ENCODE results near the gene PLAC1. TPM values are rescaled to one million over a fixed set of nuclear protein-coding genes. Genes with fewer than 3 reads are reported as not detected.

The PLAC1 gene
- total RNA-seq, 1 experiment from 2014 or later, result 0.34 TPM

- TF ChIP-seq REST (IDR thresholded peaks at IDR 0.05; ENCODE audit: low read depth) (no peak), SIN3A (IDR thresholded peaks at IDR 0.05; ENCODE audit: low read depth) (no peak), RAD21 (IDR thresholded peaks at IDR 0.05; ENCODE audit: low read depth) (no peak), FOSL1 (IDR thresholded peaks at IDR 0.05; ENCODE audit: low read depth) (no peak)
Measured at GRCh38 chrX:134619838-134620237, 38.4 kb downstream of the PLAC1 start (continued).

- H3K4me3 ChIP-seq (replicated peaks in 1 of 2; ENCODE audit: low read depth in 1 of 2, low read length in 2 of 2), result no peak overlapping the region
- ChIA-PET CTCF (no interaction called here), RAD21 (ENCODE audit: low non-redundant PET in 1 of 2, low total read pairs in 2 of 2, uncharacterized antibody in 2 of 2, unreplicated experiment in 2 of 2) (no interaction called here), POLR2A (no interaction called here)
- no peaks in the 10 kb centered on the region for H4K20me1 ChIP-seq (ENCODE audit: insufficient read depth)
- H3K36me3 ChIP-seq (ENCODE audit: control insufficient read depth in 1 of 2, insufficient read depth in 2 of 2, low read length in 2 of 2), result no peaks in the 10 kb centered on the region
- ATAC-seq (no peak), DNase-seq (ENCODE audit: low read depth, low spot score) (no peak)
- no peak overlapping the region for H3K9ac ChIP-seq (ENCODE audit: low read length)
- intact Hi-C loops (cut with micrococcal nuclease), result no loop called here
- BruUV-seq (replicated peaks), result no TSS peak
- no peaks in the 10 kb centered on the region for H3K79me2 ChIP-seq (ENCODE audit: insufficient read depth, low read length)
- no peaks in the 10 kb centered on the region for H3K27me3 ChIP-seq (ENCODE audit: insufficient read depth, low read length)
- H3K9me2 ChIP-seq (ENCODE audit: insufficient read depth), result no peaks in the 10 kb centered on the region
- TF ChIP-seq CEBPB (IDR thresholded peaks at IDR 0.05; ENCODE audit: low read depth) (no peak), EZH2 (IDR thresholded peaks at IDR 0.05) (no peak), CTCF (IDR thresholded peaks at IDR 0.05 in 2 of 3, conservative IDR thresholded peaks at IDR 0.05 in 1 of 3; ENCODE audit: borderline replicate concordance in 1 of 3, insufficient read depth in 1 of 3, low read depth in 2 of 3, low read length in 2 of 3) (no peak), MAX (IDR thresholded peaks at IDR 0.05) (no peak), EGR1 (IDR thresholded peaks at IDR 0.05; ENCODE audit: low read depth) (no peak), TCF7L2 (IDR thresholded peaks at IDR 0.05; ENCODE audit: borderline replicate concordance, extremely low read depth, insufficient read depth, insufficient read length) (no peak), ATF3 (IDR thresholded peaks at IDR 0.05) (no peak), FOSL1 (IDR thresholded peaks at IDR 0.05; ENCODE audit: low read depth) (no peak), POLR2AphosphoS5 (IDR thresholded peaks at IDR 0.05; ENCODE audit: low read depth, low read length) (no peak)
- H3K4me2 ChIP-seq (ENCODE audit: low read length), result no peak overlapping the region
- H2AFZ ChIP-seq (ENCODE audit: low read depth, low read length, poor library complexity, severe bottlenecking), result no peak overlapping the region
- no peaks in the 10 kb centered on the region for H3K4me1 ChIP-seq (ENCODE audit: control insufficient read depth in 1 of 2, insufficient read depth in 2 of 2, low read length in 2 of 2)
- no peak overlapping the region for H3K27ac ChIP-seq (ENCODE audit: low read depth, low read length)
- H3K9me3 ChIP-seq (ENCODE audit: control insufficient read depth in 1 of 2, insufficient read depth in 1 of 2, low read depth in 1 of 2, low read length in 2 of 2), result no peaks in the 10 kb centered on the region
Measured at GRCh38 chrX:134613396-134613795, 44.9 kb downstream of the PLAC1 start.
